GM19099 (cell line): ENCODE data around the gene CACNB2.

Experiments used
- POLR2A ChIP-seq: IDR thresholded peaks from 3 replicates; pipeline ENCODE4 v1.6.1; 2011; ENCODE audit warnings: low read depth; ENCODE audit not compliant: insufficient read length; ENCODE audit errors: extremely low read depth

Gene CACNB2

DNA sequence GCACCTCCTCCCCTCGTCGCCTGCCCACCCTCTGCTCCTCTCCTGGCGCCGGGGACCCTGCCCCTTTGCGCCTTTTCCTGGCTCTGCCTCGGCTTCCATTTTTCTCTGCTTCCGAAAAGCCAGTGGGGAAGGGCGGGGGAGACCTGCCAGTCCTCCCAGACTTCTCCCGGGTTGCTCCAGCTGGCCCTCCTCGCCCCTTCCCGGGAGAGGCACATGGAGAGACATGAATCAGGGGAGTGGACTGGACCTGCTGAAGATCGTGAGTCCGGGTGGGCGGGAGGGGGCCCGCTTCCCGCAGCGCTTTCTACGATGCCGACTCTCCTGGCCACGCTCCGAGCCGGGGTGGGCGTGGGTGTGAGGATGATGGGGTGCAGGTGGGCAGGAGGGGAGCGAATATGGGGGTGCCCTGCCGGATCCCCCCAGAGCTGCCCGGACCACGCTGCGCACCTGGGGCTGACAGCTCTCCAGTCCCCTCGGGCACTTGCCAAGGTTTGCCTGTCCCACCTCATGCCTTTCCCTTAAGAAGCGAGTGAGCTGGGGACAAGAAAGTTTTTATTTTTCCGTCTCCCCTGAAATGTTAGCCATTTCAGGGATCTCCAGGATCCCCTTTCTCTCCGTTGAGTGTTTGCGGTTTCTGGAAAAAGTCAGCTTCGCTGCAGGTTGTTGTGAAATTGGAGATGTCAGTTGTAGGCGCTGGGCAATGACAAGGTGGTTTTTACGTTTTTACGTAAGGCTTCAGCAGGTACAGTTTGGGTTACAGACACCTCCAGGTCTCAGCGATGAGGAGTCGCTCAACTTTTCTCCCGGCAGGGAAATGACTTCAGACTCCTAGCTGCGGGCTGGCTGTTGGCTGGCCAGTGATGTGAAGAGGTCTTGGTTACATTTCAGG, 977 bp downstream of the CACNB2 start:
- no peak for TF ChIP-seq POLR2A

DNA sequence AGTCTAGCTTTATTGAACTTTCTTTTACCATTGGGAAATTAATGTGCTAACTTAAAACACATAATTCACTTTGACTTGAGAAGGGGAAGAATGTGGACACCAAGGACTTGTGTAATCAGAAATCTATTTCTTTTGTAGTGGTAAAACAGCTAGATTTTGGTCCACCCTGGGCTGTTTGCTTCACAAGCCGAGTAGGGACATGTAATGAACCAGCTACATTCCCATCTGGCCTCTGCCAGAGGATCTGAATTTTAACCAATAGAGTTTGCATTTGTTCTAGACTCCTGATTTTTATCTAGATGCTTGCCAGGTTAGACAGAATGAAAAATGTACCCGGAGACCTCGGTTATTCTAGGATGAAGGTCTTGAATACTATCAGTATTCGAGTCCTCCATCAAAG, 1.9 kb downstream of the CACNB2 start:
- TF ChIP-seq POLR2A, result no peak

GRCh38 chr10:18144396-18144795, 4.2 kb downstream of the CACNB2 start:
- no peak for TF ChIP-seq POLR2A

- TF ChIP-seq POLR2A, result no peak
Observed at GRCh38 chr10:18144928-18145327, 4.7 kb downstream of the CACNB2 start.

GRCh38 chr10:18145652-18146051, 5.4 kb downstream of the CACNB2 start:
- TF ChIP-seq POLR2A, result no peak

DNA sequence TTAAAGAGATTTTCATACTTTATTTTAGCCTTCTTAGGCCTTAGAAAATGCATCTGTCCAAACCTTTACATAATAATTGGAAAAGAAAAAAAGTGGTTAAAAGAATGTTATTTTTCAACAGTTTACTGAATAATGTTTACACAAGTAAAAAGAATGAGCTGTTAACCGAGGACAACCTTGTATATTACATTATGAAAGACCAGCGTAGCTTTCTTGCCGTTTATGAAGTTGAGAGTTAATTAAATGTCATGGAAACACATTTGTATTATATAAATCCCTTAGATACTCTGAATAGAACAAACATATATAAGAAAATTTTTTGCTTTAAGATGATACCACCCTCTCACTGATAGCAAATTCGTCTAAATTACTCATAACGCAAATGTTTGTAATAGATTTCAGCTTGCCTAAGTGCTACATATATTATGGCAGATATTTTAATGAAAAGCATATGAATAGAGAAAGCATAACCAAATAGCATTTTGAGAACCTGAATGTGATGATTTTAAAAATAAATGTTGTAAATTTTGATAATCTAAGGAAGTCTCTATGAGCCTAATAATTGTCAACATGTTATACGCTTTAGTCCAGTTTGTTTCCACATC, 9.1 kb downstream of the CACNB2 start:
- TF ChIP-seq POLR2A, result no peak

DNA sequence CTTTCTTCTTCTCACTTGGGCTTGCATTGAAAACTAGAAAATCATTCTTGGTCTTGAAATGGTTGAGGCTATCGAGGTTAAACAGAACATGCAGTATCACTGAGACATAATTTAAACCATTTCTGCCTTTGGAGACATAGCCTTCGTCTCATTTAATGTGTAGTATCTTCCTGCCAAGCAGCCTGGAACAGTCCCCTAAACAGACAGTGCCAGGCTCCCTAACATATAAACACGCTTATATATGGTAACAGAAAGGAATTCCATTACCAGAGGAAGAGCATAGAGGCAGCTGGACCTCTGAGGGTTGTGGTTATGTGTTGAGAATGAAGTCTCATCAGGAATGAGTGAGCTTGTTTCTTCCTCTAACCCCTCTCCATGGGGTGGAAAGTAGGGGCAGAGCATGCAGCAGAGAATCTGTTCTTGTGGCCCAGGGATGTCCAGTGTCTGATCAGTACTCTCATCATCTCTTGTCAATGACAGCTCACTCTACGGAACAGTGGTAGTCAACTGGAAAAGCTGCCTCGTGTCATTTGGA, 11.2 kb downstream of the CACNB2 start:
- TF ChIP-seq POLR2A, result no peak

- TF ChIP-seq POLR2A, result no peak
Observed at GRCh38 chr10:18155321-18155720, 15.1 kb downstream of the CACNB2 start.

- TF ChIP-seq POLR2A, result no peak
Observed at GRCh38 chr10:18157881-18158280, 17.7 kb downstream of the CACNB2 start.

DNA sequence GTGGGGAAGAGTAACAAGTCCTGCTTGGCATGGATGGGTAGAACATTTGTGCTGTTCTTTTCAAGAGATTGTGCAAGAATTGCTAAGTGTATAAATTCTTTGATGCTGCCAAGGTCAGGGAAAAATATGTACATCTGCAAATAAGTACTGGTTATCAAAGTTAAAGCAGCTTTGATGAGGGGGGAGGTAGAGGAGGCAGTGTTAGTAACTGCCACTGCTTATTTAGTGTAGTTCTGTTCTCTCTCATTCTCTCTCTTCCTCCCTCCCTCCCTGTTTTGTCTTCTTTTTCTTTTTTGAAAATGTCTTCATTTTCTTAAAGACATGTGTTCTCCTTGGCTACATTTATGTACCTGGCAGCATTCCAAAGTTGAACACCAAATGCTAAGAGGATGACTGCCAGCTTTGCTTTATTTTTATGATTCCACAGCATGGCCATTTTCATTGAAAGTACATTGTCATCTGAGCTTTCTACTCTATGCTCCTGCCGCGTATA, 18.6 kb downstream of the CACNB2 start:
- no peak for TF ChIP-seq POLR2A

DNA sequence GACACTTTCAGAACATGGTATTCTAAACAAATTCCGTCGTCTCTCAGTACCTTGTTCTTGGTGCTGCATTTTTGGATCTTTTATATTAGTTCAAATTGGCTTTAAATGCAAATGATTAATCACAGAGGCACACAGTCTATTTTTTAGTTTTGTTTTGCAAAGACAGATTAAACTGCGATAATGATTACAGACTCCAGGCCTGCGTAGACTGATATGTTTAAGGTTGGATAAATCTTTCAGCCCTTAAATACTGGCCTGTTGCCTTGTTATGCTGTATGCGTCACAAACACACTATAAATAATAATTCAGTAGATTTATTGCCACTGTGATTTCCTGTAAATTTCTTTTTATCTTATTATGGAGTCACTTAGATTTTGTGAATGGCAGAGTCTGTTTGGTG, 19.3 kb downstream of the CACNB2 start:
- TF ChIP-seq POLR2A, result no peak

- TF ChIP-seq POLR2A, result no peak
Observed at GRCh38 chr10:18162021-18162627, 21.9 kb downstream of the CACNB2 start.

GRCh38 chr10:18164093-18164492, 23.9 kb downstream of the CACNB2 start:
- no peak for TF ChIP-seq POLR2A

DNA sequence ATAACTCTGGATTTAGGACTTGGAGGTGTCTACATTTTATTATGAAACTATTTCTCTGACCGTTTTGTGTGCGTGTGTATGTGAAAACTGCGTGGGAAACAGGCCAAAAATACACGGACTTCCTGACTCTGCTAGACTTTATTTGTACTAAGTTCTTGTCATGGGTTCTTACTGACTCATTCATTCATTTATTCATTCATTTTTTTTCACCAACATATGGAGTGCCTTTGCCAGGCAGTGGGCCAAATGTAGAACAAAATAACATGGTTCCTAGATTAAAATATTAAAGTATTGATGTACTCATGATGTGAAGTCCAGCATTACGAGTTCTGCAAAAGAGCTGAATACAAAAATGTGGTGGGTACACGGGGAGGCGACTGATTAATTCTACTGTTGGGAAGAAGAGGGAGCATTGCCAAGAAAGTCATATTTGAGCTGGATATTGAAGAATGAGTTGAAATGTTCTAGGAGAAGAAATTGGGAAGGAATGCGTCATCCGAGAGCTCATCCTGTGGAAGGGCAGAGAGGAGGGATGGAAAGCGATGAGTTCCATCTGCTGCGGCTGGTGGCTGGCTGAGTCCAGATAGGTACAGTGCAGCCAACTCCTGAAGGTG, 24.6 kb downstream of the CACNB2 start:
- no peak for TF ChIP-seq POLR2A

DNA sequence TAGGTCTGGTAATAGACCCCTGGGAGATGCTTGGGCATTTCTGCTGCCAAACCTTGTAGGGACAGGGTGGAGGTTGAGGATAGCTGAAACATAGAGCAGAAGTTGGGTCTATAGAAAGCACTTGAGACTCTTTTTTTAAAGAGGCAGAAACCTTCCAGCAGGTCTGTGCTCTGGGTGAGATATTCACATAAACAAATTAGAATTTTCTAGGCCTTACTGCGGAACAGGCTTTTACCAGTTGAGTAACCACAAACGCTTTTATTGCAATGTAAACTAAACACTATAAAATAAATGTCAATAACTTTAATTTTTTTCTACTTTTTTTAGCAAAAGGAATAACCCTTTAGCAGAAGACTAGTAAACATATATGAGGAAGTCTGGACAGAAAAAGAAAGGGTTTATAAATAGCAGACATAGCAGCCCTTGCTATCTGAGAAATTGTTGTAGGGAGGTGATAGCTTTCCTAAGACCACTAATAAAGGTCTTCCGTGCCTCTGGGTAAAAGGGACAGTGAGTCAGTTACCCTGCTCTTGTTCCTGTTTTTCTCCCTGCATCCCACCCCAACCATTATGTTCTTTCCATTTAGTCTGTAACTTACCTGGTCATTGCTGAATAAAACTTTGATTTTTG, 38.7 kb downstream of the CACNB2 start:
- TF ChIP-seq POLR2A, result no peak
